Neuronal stem cell (in vitro differentiated cells): ENCODE measurements around the gene EPHA5.

Source experiments
- DNase-seq: peaks from one replicate; pipeline ENCODE4 v3.0.0-alpha.2; 2013; ENCODE audit warnings: low spot score
- H2AFZ ChIP-seq: one replicate; pipeline ENCODE4 v1.6.1; 2013; ENCODE audit warnings: mild to moderate bottlenecking, low read length, inconsistent platforms
- H2AK5ac ChIP-seq: 2 replicates; pipeline ENCODE4 v1.6.1; 2013; ENCODE audit warnings: low read depth, mild to moderate bottlenecking, inconsistent platforms, low read length, moderate library complexity, mixed read lengths
- H2BK120ac ChIP-seq: 2 replicates; pipeline ENCODE4 v1.6.1; 2013; ENCODE audit warnings: low read depth, mild to moderate bottlenecking, inconsistent platforms, low read length, moderate library complexity, mixed read lengths
- H2BK12ac ChIP-seq: one replicate; pipeline ENCODE4 v1.6.1; 2013; ENCODE audit warnings: low read length, inconsistent platforms
- H2BK15ac ChIP-seq: 2 replicates; pipeline ENCODE4 v1.6.1; 2013; ENCODE audit warnings: mild to moderate bottlenecking, low read length, inconsistent platforms, mixed read lengths
- H2BK5ac ChIP-seq: one replicate; pipeline ENCODE4 v1.6.1; 2013; ENCODE audit warnings: inconsistent platforms, mild to moderate bottlenecking, low read length, moderate library complexity
- H3K14ac ChIP-seq: one replicate; pipeline ENCODE4 v1.6.1; 2013; ENCODE audit warnings: low read length, inconsistent platforms
- H3K18ac ChIP-seq: 2 replicates; pipeline ENCODE4 v1.6.1; 2013; ENCODE audit warnings: low read length, inconsistent platforms
- H3K23ac ChIP-seq: 2 replicates; pipeline ENCODE4 v1.6.1; 2013; ENCODE audit warnings: low read depth, mild to moderate bottlenecking, mixed read lengths, low read length, inconsistent platforms; ENCODE audit not compliant: poor library complexity
- H3K27ac ChIP-seq: replicated peaks from 3 replicates; pipeline ENCODE4 v1.5.1; 2013; ENCODE audit warnings: low read length, inconsistent platforms
- H3K27me3 ChIP-seq, 3 experiments: 2 replicates each; pipeline ENCODE4 v1.6.1; 2013; ENCODE audit warnings: low read length in 3 of 3, mild to moderate bottlenecking in 2 of 3, inconsistent platforms in 1 of 3, low read depth in 1 of 3, mixed read lengths in 1 of 3, moderate library complexity in 1 of 3; ENCODE audit not compliant: control insufficient read depth in 3 of 3, insufficient read depth in 3 of 3
- H3K36me3 ChIP-seq, 2 donors: replicated peaks in 1 of 2; 2 replicates each; pipeline ENCODE4 v1.6.1; 2013; ENCODE audit warnings: low read length in 2 of 2; ENCODE audit not compliant: control insufficient read depth in 2 of 2, insufficient read depth in 2 of 2
- H3K4ac ChIP-seq: 2 replicates; pipeline ENCODE4 v1.6.1; 2013; ENCODE audit warnings: inconsistent platforms, mild to moderate bottlenecking, low read length, moderate library complexity
- H3K4me1 ChIP-seq, 2 donors: 1 replicate in 1 of 2; 2 replicates in 1 of 2; pipeline ENCODE4 v1.6.1; 2013; ENCODE audit warnings: low read length in 2 of 2, low read depth in 1 of 2; ENCODE audit not compliant: control insufficient read depth in 2 of 2, insufficient read depth in 1 of 2
- H3K4me2 ChIP-seq: one replicate; pipeline ENCODE4 v1.6.1; 2013; ENCODE audit warnings: mild to moderate bottlenecking, low read length, inconsistent platforms; ENCODE audit not compliant: insufficient read depth, poor library complexity, severe bottlenecking
- H3K4me3 ChIP-seq, 2 donors: 2 replicates each; pipeline ENCODE4 v1.5.1; 2013; ENCODE audit warnings: low read length in 2 of 2, mild to moderate bottlenecking in 2 of 2, inconsistent platforms in 1 of 2, moderate library complexity in 1 of 2
- H3K79me1 ChIP-seq: one replicate; pipeline ENCODE4 v1.6.1; 2013; ENCODE audit warnings: low read depth, mild to moderate bottlenecking, inconsistent platforms, low read length, moderate library complexity
- H3K9ac ChIP-seq: one replicate; pipeline ENCODE4 v1.6.1; 2013; ENCODE audit warnings: mild to moderate bottlenecking, low read depth, low read length, inconsistent platforms; ENCODE audit not compliant: poor library complexity
- H3K9me3 ChIP-seq, 2 donors: replicated peaks in 1 of 2; 2 replicates each; pipeline versions ENCODE3 to v1.6.1; 2013; ENCODE audit warnings: low read length in 2 of 2, mild to moderate bottlenecking in 2 of 2, inconsistent platforms in 1 of 2, low read depth in 1 of 2, mixed read lengths in 1 of 2, moderate library complexity in 1 of 2; ENCODE audit not compliant: control insufficient read depth in 2 of 2, insufficient read depth in 1 of 2
- H4K8ac ChIP-seq: one replicate; pipeline ENCODE4 v1.6.1; 2013; ENCODE audit warnings: low read depth, mild to moderate bottlenecking, inconsistent platforms, low read length, moderate library complexity
- H4K91ac ChIP-seq: one replicate; pipeline ENCODE4 v1.6.1; 2013; ENCODE audit warnings: low read length, low read depth, mild to moderate bottlenecking, inconsistent platforms; ENCODE audit not compliant: poor library complexity
- WGBS, 2 donors: extraction: QIAGEN DNeasy Blood & Tissue Kit; methylation state at CpG; one replicate each; pipeline ENCODE4 v1.1.7; 2013; ENCODE audit warnings: missing lambda C conversion rate in 2 of 2, mixed read lengths in 1 of 2; ENCODE audit not compliant: insufficient read length in 2 of 2, insufficient replicate concordance in 1 of 2; ENCODE audit errors: extremely low coverage in 2 of 2; 5-methylcytosine and 5-hydroxymethylcytosine counted together

Gene EPHA5

DNA sequence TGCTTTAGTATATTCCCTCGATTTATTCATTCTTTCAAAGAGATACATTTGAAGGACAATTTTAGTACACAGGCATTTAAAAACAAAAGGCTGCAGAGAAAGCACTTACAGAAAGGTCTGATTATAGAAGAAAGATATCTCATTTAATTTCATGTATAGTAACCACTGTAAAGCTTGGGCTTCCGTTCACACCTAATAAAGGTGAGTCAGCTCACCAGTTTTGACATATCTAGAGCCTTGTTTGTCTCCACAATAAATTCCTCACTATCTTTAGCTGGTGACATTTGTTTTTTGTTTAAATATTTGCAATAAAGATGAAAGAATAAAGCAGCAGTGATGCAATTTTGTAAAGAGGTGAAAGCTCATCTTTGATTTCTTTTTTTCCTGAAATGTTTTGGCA, 1.1 kb upstream of the EPHA5 start:
- no CpG with 5 or more reads among the region's 2 CpGs for WGBS, 2 donors

DNA sequence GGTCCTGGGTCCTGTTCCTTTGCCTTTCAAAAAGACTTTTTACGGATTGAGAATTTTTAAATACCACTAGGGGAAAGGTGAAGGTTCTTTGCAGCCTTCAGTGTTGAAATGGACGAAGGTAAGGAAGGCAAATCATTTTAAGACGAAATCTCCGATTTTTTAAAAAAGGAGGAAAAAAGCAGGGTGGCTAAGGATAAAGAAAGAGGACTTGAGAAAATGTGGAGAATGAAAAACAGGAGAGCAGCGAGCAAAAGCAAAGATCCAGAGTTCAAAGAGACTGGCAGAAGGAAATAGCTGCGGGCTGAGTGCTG, 314 bp downstream of the EPHA5 start:
- Histone ChIP-seq H3K4me3 (peak overlapping the region; percentile 50 to 75), H3K18ac (no peak overlapping the region), H3K4me2 (peak overlapping the region; percentile 90), H3K9me3 (no peaks in the 10 kb centered on the region), H4K91ac (no peak overlapping the region), H4K8ac (no peak overlapping the region), H3K14ac (no peak overlapping the region), H3K79me1 (no peaks in the 10 kb centered on the region), H3K27ac (no peak overlapping the region), H2BK15ac (peak overlapping the region; percentile 55), H3K23ac (no peak overlapping the region), H2BK120ac (no peak overlapping the region), H3K4me1 (peaks cover 12 to 15% of the 10 kb centered on the region in 2 donors), H3K27me3 (peaks cover 5 to 85% (median 30%) of the 10 kb centered on the region in 3 experiments), H2AFZ (peak overlapping the region; percentile 98), H3K36me3 (no peaks in the 10 kb centered on the region), H2BK5ac (no peak overlapping the region), H2BK12ac (no peak overlapping the region), H2AK5ac (no peak overlapping the region), H3K4ac (no peak overlapping the region), H3K9ac (peak overlapping the region; percentile 84)
- WGBS, 2 donors, result no CpG with 5 or more reads among the region's 6 CpGs
- no peak for DNase-seq

More for the DNA sequence above, 1.1 kb upstream of the EPHA5 start:
- H3K27ac ChIP-seq, result no peak overlapping the region
- no peak overlapping the region for H4K8ac ChIP-seq
- H3K27me3 ChIP-seq, result peaks cover 5 to 71% (median 30%) of the 10 kb centered on the region in 3 experiments
- no peak for DNase-seq
- H3K4me1 ChIP-seq, result peaks cover 12 to 15% of the 10 kb centered on the region in 2 donors
- H3K14ac ChIP-seq, result no peak overlapping the region
- no peak overlapping the region for H2BK12ac ChIP-seq
- no peaks in the 10 kb centered on the region for H3K9me3 ChIP-seq
- no peak overlapping the region for H3K9ac ChIP-seq
- H3K23ac ChIP-seq, result no peak overlapping the region
- no peak overlapping the region for H3K4ac ChIP-seq
- H3K36me3 ChIP-seq, result no peaks in the 10 kb centered on the region
- H3K4me3 ChIP-seq, result no peak overlapping the region
- H2BK5ac ChIP-seq, result no peak overlapping the region
- H2AFZ ChIP-seq, result no peak overlapping the region
- no peak overlapping the region for H2AK5ac ChIP-seq
- H4K91ac ChIP-seq, result no peak overlapping the region
- H3K18ac ChIP-seq, result no peak overlapping the region
- no peak overlapping the region for H2BK120ac ChIP-seq
- H3K4me2 ChIP-seq, result no peak overlapping the region
- H2BK15ac ChIP-seq, result no peak overlapping the region
- no peaks in the 10 kb centered on the region for H3K79me1 ChIP-seq

DNA sequence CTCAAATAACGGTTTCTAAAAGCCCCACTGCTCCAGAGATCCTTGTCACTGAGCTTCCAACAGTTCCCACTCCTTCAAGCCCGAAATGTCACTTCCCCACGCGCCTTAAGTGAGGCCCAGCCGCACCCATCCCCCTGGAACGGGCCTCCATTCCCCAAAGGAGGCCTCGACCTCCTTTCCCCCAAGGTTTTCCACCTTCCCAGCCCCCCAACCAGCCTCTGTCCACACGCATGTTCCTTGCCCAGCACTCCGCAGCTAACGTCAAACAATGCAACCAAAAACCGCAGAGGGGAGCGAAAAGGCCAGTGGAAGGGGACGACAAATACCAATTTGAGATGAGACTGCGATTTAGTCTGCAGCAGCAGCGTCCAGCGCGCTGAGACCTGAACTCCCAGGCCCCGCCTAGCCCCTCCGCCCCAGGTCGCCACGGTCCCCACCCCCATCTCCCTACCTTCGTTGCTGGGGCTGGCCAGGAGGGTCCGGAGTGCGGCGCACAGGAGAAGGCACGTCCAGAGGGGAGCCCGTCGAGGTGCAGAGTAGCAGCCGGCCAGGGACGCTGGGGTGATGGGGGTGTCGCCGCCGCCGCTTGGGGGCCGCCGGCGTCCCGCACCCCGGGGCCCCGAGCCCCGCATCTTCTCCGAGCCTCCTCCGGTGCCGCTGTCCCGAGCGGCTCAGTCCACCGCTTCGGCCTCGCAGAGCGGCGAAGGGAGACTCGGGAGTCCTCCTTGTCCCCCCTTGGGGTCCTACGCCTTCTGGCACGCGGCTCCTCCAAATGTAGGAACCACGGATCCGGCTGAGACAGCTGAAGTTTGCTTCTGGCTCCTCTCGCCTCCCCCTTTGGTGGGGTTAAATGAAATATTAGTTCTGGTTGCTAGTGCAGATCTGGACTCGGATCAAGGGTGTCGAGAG, 924 bp downstream of the EPHA5 start:
- peak; percentile 23 for DNase-seq
- no peak overlapping the region for H2BK120ac ChIP-seq
- no peaks in the 10 kb centered on the region for H3K9me3 ChIP-seq
- H4K8ac ChIP-seq, result no peak overlapping the region
- peak overlapping the region; percentile 50 to 70 for H3K4me3 ChIP-seq
- peaks cover 5 to 87% (median 30%) of the 10 kb centered on the region in 3 experiments for H3K27me3 ChIP-seq
- H3K79me1 ChIP-seq, result no peaks in the 10 kb centered on the region
- H3K36me3 ChIP-seq, result no peaks in the 10 kb centered on the region
- peak overlapping the region; percentile 72 for H3K9ac ChIP-seq
- H3K4ac ChIP-seq, result no peak overlapping the region
- peak overlapping the region; percentile 55 for H2BK15ac ChIP-seq
- peaks cover 12 to 15% of the 10 kb centered on the region in 2 donors for H3K4me1 ChIP-seq
- WGBS, 2 donors, result no CpG with 5 or more reads among the region's 60 CpGs
- no peak overlapping the region for H3K27ac ChIP-seq
- H2BK12ac ChIP-seq, result no peak overlapping the region
- no peak overlapping the region for H2AK5ac ChIP-seq
- H3K18ac ChIP-seq, result peak overlapping the region; percentile 45
- no peak overlapping the region for H4K91ac ChIP-seq
- H3K23ac ChIP-seq, result peak overlapping the region; percentile 18
- no peak overlapping the region for H2BK5ac ChIP-seq
- H2AFZ ChIP-seq, result peak overlapping the region; percentile 98
- peak overlapping the region; percentile 57 for H3K14ac ChIP-seq
- H3K4me2 ChIP-seq, result peak overlapping the region; percentile 90
